Astrocyte of the spinal cord (primary cell): Measurements from ENCODE around the gene PLD1.

Experiments
- DNase-seq: peaks from one replicate; pipeline ENCODE4 v3.0.0; 2011; ENCODE audit warnings: low read depth, low spot score
- H3K4me3 ChIP-seq: 2 replicates; pipeline ENCODE4 v1.5.1; 2011; ENCODE audit warnings: low read depth, mild to moderate bottlenecking, low read length, moderate library complexity
- CTCF ChIP-seq: IDR thresholded peaks from 2 replicates; pipeline ENCODE4 v1.5.1; 2012; ENCODE audit warnings: low read depth, mild to moderate bottlenecking, low read length, inconsistent platforms
- in situ Hi-C: cut with HindIII; loops from 2 replicates; pipeline ENCODE4 v1.10.0; 2017; ENCODE audit warnings: low sequenced_read_pairs

PLD1 gene

DNA sequence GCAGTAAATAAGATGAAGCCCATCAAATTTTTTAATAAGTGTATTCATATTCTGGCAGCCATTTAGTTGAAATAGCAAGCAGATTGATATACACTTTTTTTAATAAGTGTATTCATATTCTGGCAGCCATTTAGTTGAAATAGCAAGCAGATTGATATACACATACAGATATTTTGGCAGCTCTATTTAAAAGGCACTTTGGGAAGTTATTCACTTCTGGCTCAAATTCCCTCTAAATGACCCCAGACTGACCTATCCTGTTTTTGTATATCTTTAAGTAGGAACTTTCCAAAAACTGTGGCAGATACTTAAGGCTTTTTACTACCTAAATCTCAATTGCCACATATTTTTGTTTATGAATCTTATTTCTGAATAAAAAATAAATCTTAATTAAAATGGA lies 122.3 kb downstream of the PLD1 start:
- DNase-seq: no peak
- no peak overlapping the region for H3K4me3 ChIP-seq
- no peak for TF ChIP-seq CTCF
- in situ Hi-C loops: no loop called here

DNA sequence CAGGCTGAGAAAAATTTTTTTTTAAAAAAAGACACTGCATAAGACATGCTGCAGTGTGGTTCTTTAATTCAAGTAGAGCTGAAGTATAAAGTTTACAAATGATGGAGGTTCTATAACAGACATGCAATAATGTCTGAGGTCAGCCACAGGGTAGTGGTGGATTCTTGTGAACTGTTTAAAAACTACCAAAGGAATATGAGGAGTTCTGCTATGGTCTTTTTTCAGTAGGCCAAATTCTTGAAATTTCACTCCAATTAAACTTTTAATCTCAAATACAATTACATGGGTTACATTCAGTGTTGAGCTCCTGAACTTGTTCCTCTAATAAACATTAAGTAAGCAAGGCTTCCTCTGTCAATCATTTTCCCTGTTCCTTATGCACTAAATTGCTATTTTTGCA lies 122.7 kb downstream of the PLD1 start:
- in situ Hi-C loops: no loop called here
- TF ChIP-seq CTCF: no peak
- no peak overlapping the region for H3K4me3 ChIP-seq
- no peak for DNase-seq

DNA sequence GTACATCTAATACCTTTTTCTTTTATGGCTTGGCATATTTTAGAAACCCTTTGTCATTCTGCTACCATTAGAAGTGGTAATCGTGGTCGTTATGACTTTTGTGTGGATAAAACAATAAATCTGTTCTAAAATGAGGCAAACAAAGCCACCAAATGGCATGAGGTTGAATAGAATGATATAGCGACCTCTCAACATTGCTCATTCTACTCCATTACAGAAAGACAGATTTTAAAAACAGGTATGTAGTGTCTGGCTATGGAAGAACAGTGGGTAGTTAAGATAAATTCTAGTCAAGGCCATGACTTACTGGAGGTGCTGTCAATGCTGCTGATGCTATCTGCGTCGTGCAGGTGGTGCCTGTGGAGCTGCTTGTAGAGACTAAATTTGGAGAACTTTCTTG lies 123.2 kb downstream of the PLD1 start:
- in situ Hi-C loops: no loop called here
- no peak overlapping the region for H3K4me3 ChIP-seq
- no peak for TF ChIP-seq CTCF
- DNase-seq: no peak

GRCh38 chr3:171685116-171685895 lies 125.0 kb downstream of the PLD1 start:
- in situ Hi-C loops: no loop called here
- TF ChIP-seq CTCF: no peak
- DNase-seq: no peak
- no peak overlapping the region for H3K4me3 ChIP-seq

GRCh38 chr3:171684221-171684620 lies 126.1 kb downstream of the PLD1 start:
- TF ChIP-seq CTCF: no peak
- H3K4me3 ChIP-seq: no peak overlapping the region
- in situ Hi-C loops: no loop called here
- no peak for DNase-seq

DNA sequence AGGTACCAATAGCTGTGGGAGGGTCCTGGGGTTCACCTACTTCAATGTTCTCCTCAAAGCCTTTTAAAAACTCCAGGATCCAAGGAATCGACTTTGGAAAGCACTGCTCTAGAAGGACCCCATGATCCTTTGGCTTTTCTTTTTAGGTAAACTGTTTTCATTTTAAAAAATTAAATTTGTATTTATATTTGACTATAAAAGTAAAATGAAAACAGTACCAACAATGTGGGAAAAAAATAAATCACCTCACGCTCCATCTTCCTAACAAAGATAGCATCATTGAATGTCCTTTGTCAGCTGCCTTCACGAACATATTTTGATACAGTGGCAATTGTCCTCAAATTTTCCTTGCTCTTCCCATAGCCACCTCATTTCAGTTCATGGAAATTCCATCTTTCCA lies 127.5 kb downstream of the PLD1 start:
- DNase-seq: no peak
- in situ Hi-C loops: no loop called here
- no peak for TF ChIP-seq CTCF
- no peak overlapping the region for H3K4me3 ChIP-seq
